Measurements from ENCODE around the gene TMEM86A. TPM values are rescaled to one million over a fixed set of nuclear protein-coding genes. Genes with fewer than 3 reads are reported as not detected.

The TMEM86A gene
- 1.2 and 2.8 TPM in 2 replicates for total RNA-seq

DNA sequence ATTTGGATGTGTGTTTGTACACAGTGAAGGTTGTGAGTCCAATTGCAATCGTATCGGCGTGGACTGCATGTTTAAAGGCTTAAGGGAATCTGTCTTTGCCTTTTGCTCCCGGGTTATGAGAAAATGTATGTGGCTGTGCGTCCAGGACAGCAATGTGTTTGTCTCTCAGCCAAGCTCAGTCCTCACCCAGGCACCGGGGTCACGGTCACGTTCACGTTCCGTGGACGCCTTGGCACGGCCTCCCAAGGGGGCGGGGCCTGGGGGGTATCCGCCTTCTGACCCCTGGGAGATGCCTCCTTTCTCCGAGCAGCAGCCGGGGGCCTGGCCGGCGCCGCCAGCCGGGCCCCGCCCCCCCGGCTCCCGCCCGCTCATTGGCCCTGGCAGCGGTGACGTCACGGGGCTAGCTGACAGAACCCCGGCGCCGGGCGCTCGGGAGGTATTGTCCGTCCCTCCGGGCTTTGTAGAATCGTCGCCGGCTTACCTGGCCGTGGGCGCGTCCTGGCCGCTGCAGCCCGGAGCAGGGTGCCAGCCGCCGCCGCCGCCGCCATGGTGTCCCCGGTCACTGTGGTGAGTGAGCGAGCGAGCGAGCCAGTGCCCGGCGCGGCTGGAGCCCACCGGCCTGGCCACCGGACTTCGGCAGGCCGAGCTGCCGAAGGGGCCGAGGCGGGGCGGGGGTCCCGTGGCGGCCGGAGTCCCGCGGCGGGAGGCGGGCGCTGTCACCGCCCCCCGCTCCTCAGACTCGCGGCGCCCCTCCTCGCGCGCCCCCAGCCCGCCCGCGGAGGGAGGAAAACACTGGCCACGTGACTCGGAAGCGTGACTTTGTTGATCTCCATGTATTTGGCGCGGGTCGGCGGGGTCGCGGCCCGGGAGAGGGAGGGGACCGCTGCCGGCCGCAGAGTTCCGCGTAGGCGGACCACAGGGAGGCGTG is at the start of gene TMEM86A:
TSS of gene TMEM86A (plus strand) at position 439 of the 928 bp plus-strand sequence. CDS start at position 547, 108 bp downstream.

GRCh38 chr11:18726040-18726439 is 27.5 kb downstream of the TMEM86A start, which contains the start of gene IGSF22:
Gene IGSF22 (minus strand): TSS chr11:18726188. CDS start chr11:18724236, 1,952 bp downstream.

Other genes starting within 250 kb of the TMEM86A start
- not detected in 2 replicates for gene LDHAL6A, start 242.9 kb upstream of the TMEM86A start, total RNA-seq
- gene TSG101, start 171.8 kb upstream of the TMEM86A start, total RNA-seq = 85.3 and 98.2 TPM in 2 replicates
- gene UEVLD, start 110.0 kb upstream of the TMEM86A start, total RNA-seq = 24.7 and 28.4 TPM in 2 replicates
- gene MISFA, start 99.0 kb upstream of the TMEM86A start, total RNA-seq = not detected in 2 replicates
- 14.2 and 19.7 TPM in 2 replicates for gene SPTY2D1, start 64.4 kb upstream of the TMEM86A start, total RNA-seq
- not detected in 2 replicates for gene IGSF22, start 27.4 kb downstream of the TMEM86A start, total RNA-seq
- gene PTPN5, start 93.0 kb downstream of the TMEM86A start, total RNA-seq = not detected in 2 replicates
- not detected in 2 replicates for gene MRGPRX1, start 240.6 kb downstream of the TMEM86A start, total RNA-seq